Islet precursor cell (in vitro differentiated cells): ENCODE data around the gene CPNE2.
A peak's percentile ranks its signal among the peaks of the same experiment; 100 is the strongest.
"Not testable (repeated sequence)": the region's sequence is repeated elsewhere in the genome, so short reads cannot be mapped to it uniquely, and the experiment has no call there.

ENCODE experiments used
- DNase-seq: peaks from one replicate; pipeline ENCODE4 v3.0.0-alpha.2; 2018

The CPNE2 gene

GRCh38 chr16:57091975-57092785 is at the start of gene CPNE2:
Gene CPNE2, plus strand, starts transcription at chr16:57092583. Its CDS starts 18,160 bp downstream, at chr16:57110743.
- DNase-seq: peak; percentile 78

- no peak for DNase-seq
These were observed 49.1 kb upstream of the CPNE2 start for GRCh38 chr16:57043248-57043647.

GRCh38 chr16:57044931-57045693 is 47.3 kb upstream of the CPNE2 start:
- DNase-seq: no peak

GRCh38 chr16:57045694-57046381 is 46.5 kb upstream of the CPNE2 start:
- DNase-seq: peak; percentile 87

- DNase-seq: no peak
These were observed 44.3 kb upstream of the CPNE2 start for GRCh38 chr16:57048095-57048494.

GRCh38 chr16:57049678-57050077 is 42.7 kb upstream of the CPNE2 start:
- no peak for DNase-seq

- DNase-seq: no peak
These were observed 40.6 kb upstream of the CPNE2 start for GRCh38 chr16:57051696-57052228.

- DNase-seq: no peak
These were observed 39.2 kb upstream of the CPNE2 start for GRCh38 chr16:57053206-57053605.

GRCh38 chr16:57054338-57054737 is 38.0 kb upstream of the CPNE2 start:
- no peak for DNase-seq

GRCh38 chr16:57054771-57055170 is 37.6 kb upstream of the CPNE2 start:
- DNase-seq: no peak

- no peak for DNase-seq
These were observed 36.7 kb upstream of the CPNE2 start for GRCh38 chr16:57055671-57056070.

- no peak for DNase-seq
These were observed 34.0 kb upstream of the CPNE2 start for GRCh38 chr16:57058291-57058861.

- no peak for DNase-seq
These were observed 31.9 kb upstream of the CPNE2 start for GRCh38 chr16:57060323-57061083.

GRCh38 chr16:57061084-57061905 is 31.1 kb upstream of the CPNE2 start:
- DNase-seq: peak; percentile 74

- DNase-seq: no peak
These were observed 30.1 kb upstream of the CPNE2 start for GRCh38 chr16:57062329-57062728.

GRCh38 chr16:57063189-57063588 is 29.2 kb upstream of the CPNE2 start:
- DNase-seq: not testable (repeated sequence)

GRCh38 chr16:57064995-57065394 is 27.4 kb upstream of the CPNE2 start:
- no peak for DNase-seq

- DNase-seq: no peak
These were observed 25.8 kb upstream of the CPNE2 start for GRCh38 chr16:57066625-57067024.

GRCh38 chr16:57067347-57067746 is 25.0 kb upstream of the CPNE2 start:
- DNase-seq: no peak

- DNase-seq: no peak
These were observed 23.3 kb upstream of the CPNE2 start for GRCh38 chr16:57069053-57069452.
